ENCODE results near the gene DUOXA1. TPM values are rescaled to one million over a fixed set of nuclear protein-coding genes. Genes with fewer than 3 reads are reported as not detected.

The DUOXA1 gene
- total and polyA plus RNA-seq, 7 donors, result 0.04 to 0.56 (median 0.25) TPM; not detected in 3

DNA sequence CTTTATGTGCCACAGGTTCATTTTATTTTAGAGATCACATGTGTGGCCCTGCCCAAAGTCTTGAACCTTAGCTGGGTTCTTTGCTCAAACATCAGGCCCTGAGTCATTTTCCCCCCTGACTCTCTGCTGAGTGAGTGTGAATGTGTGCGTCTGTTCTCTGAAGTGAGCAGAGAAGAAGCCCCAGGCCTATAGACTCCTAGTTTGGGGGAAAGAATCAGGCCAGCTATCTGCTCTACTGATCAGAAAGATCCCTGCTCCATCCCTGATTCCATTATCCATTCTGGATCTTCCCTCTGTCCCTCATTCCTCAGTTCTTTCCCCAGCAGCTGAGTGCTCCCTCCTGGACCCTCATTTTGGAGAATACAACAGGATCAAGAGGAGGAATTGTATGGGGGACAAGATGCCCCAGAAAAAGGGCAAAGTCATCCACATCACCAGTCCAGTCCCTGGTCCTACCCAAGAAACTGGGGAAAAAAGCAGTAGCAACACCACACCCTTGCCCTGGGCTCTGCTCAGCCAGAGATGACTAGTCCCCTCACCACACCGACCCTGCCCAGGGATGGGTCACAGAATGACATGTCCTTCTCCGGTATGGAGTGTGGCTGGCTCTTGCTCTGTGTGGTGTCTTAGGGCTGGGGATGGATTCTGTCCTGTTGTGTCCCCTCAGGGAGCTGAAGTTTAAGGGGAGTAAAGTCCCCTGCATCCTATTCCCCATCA lies 3.3 kb upstream of the DUOXA1 start:
- DNase-seq (no peak), ATAC-seq (no peak)
- Histone ChIP-seq H3K27ac (no peak overlapping the region), H3K36me3 (ENCODE audit: insufficient read depth in 1 of 2, low read depth in 1 of 2) (no peaks in the 10 kb centered on the region), H3K4me3 (no peak overlapping the region), H3K9me3 (no peaks in the 10 kb centered on the region), H3K4me1 (peaks cover 3% of the 10 kb centered on the region), H3K27me3 (ENCODE audit: insufficient read depth in 3 of 3, low read length in 2 of 3) (peaks cover 0 to 66% (median 28%) of the 10 kb centered on the region in 3 donors)
- no peak for TF ChIP-seq CTCF (IDR thresholded peaks at IDR 0.05)
- intact Hi-C loops (cut with DNase I), result no loop called here
- WGBS, 3 donors, result 49 to 66% (median 65%) methylated on average over 2 to 3 of the region's 3 CpGs

- Histone ChIP-seq H3K4me3 (no peak overlapping the region), H3K4me1 (peaks cover 3% of the 10 kb centered on the region), H3K36me3 (ENCODE audit: insufficient read depth in 1 of 2, low read depth in 1 of 2) (no peaks in the 10 kb centered on the region), H3K27ac (no peak overlapping the region), H3K27me3 (ENCODE audit: insufficient read depth in 3 of 3, low read length in 2 of 3) (peaks cover 0 to 70% (median 28%) of the 10 kb centered on the region in 3 donors), H3K9me3 (no peaks in the 10 kb centered on the region)
- intact Hi-C loops (cut with DNase I), result no loop called here
- no peak for TF ChIP-seq CTCF (IDR thresholded peaks at IDR 0.05)
- ATAC-seq (no peak), DNase-seq (no peak)
- WGBS, 3 donors, result 92 to 99% (median 94%) methylated on average over 3 of the region's 3 CpGs
These were observed 1.8 kb upstream of the DUOXA1 start for GRCh38 chr15:45131510-45131909.

DNA sequence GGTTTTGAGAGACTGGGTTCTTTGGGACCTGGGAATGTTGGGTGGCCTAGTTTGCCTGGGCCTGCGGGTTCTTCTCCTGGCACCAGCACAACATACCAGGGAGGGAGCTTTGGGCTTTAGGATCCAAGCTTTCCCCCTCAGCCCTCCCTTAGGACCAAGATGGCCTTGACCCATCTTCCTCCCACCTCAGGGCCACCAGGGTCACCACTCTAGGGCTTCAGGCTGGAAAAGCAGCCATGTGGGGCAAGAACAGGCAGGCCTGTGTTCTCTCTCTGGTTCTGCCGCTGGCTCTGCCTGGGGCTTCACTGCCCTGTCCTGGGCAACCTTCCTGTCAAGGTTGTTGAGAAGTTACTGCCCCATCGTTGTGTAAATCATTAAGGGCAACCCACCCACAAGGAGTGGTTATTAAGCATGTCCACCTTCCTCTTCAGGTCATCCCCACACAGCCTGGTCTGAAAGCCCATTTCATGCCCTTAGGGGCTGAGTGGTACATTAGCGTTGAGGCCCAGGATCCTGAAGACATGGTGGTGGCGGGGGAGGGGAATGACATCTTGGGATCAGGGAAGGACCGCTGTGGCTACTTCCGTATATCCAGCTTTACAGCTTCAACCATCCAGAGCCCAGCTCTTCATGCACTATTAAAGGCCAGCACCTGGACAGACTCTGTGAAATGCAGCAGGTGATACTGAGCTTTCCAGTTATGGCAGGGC lies 767 bp upstream of the DUOXA1 start:
- H3K4me1 ChIP-seq, result peaks cover 3% of the 10 kb centered on the region
- H3K9me3 ChIP-seq, result no peaks in the 10 kb centered on the region
- 80 to 88% (median 86%) methylated on average over 7 of the region's 7 CpGs for WGBS, 3 donors
- intact Hi-C loops (cut with DNase I), result no loop called here
- peak overlapping the region; percentile 48 for H3K4me3 ChIP-seq
- ATAC-seq, result no peak
- H3K36me3 ChIP-seq (ENCODE audit: insufficient read depth in 1 of 2, low read depth in 1 of 2), result no peaks in the 10 kb centered on the region
- no peak overlapping the region for H3K27ac ChIP-seq
- no peak for DNase-seq
- peaks cover 0 to 67% (median 25%) of the 10 kb centered on the region in 3 donors for H3K27me3 ChIP-seq (ENCODE audit: insufficient read depth in 3 of 3, low read length in 2 of 3)
- no peak for TF ChIP-seq CTCF (IDR thresholded peaks at IDR 0.05)

DNA sequence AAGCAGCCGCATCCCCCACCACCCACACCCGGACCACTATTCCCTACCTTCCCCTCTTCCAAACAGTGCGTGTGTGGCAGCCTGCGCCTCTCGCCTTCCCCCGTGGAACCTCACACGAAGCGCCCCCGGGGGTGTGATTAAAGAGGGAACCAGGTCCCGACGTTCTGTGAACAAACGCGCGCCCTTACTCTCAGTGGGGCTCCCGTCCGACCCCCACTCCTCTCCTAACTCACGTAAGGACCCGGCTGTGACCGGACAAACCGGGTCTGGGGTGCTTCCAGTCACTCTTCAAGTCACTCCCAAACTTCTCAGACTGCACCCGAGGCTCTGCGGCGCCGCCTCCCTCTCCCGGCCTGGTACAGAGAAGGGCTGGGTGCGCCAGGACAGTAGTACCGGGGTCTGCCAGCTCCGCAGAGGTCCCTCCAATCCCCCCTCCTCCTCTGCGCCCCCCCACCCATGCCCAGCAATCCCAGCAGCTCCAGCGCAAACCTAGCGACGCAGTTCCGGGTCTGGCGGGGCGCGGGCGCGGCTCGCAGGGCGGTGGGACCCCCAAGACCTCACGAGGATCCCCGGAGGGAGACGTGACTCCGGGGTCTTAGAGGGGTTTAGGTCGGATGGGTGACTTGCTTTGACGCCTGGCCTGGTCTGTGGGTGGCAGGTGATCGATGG lies 574 bp downstream of the DUOXA1 start:
- DNase-seq (no peak), ATAC-seq (peak in 1 of 4 donors; percentile 25)
- H3K27me3 ChIP-seq (ENCODE audit: insufficient read depth in 3 of 3, low read length in 2 of 3), result peaks cover 0 to 57% (median 14%) of the 10 kb centered on the region in 3 donors
- no peak for TF ChIP-seq CTCF (IDR thresholded peaks at IDR 0.05)
- intact Hi-C loops (cut with DNase I), result no loop called here
- no peaks in the 10 kb centered on the region for H3K36me3 ChIP-seq (ENCODE audit: insufficient read depth in 1 of 2, low read depth in 1 of 2)
- H3K4me1 ChIP-seq, result no peaks in the 10 kb centered on the region
- peak overlapping the region; percentile 48 for H3K4me3 ChIP-seq
- WGBS, 3 donors, result 2 to 4% (median 3%) methylated on average over 43 to 47 of the region's 47 CpGs
- H3K9me3 ChIP-seq, result no peaks in the 10 kb centered on the region
- H3K27ac ChIP-seq, result no peak overlapping the region

Data from psoas muscle (tissue), 8 donors.